DLD1 (cell line): ENCODE data around the gene APOBR.

Experiments
- in situ Hi-C: cut with HindIII; loops from 2 replicates; pipeline ENCODE4 v1.10.0; 2017; ENCODE audit warnings: low sequenced_read_pairs

APOBR gene

GRCh38 chr16:28548306-28548802 is 53.9 kb downstream of the APOBR start:
- in situ Hi-C loops, result no loop called here
